HG03060 (cell line): Measurements from ENCODE around the gene MPHOSPH8.
A peak's percentile ranks its signal among the peaks of the same experiment; 100 is the strongest.

ENCODE experiments used
- ATAC-seq: cut with Tn5 transposase; IDR thresholded peaks from one replicate; pipeline ENCODE4 v1.9.1; 2021; ENCODE audit warnings: low read depth, moderate number of reproducible peaks; ENCODE audit not compliant: unreplicated experiment

MPHOSPH8 gene

GRCh38 chr13:19633479-19634255 lies at the start of gene MPHOSPH8:
MPHOSPH8 (plus strand) TSS chr13:19633659; CDS start chr13:19633749, 90 bp downstream.
- peak; percentile 95 for ATAC-seq

DNA sequence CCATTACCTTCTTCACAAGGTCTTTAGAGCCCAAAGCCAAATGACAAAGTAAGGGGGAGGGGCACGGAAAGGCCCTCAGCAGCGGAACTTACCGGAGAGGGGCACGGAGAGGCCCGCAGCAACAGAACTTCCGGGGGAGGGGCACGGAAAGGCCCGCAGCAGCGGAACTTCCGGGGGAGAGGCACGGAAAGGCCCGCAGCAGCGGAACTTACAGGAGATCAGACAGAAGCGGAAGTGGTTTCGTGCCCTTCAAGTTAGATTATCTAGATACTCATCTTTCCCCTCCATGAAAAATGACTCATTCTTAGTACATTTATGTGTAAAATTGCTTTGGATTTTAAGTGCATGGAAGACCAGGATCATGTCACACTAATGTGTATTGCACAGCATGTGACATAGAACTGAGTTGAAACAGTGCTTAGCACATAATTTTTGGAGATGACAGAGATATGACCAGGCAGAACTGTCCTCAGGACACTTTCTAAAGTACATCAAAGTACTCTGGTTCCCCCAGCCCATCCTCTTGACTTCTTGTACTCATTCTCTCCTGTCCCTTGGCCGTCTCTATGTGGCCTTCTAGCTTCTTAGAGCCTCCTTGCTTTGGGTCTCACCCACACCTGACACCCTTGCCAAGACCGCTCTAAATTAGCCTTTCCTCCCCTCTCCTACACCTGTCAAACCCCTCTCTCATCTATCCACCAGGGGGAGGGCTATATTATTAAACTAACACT lies 46.4 kb upstream of the MPHOSPH8 start:
- ATAC-seq = peak; percentile 62

- peak; percentile 55 for ATAC-seq
These were observed 45.7 kb upstream of the MPHOSPH8 start for GRCh38 chr13:19587635-19588300.

DNA sequence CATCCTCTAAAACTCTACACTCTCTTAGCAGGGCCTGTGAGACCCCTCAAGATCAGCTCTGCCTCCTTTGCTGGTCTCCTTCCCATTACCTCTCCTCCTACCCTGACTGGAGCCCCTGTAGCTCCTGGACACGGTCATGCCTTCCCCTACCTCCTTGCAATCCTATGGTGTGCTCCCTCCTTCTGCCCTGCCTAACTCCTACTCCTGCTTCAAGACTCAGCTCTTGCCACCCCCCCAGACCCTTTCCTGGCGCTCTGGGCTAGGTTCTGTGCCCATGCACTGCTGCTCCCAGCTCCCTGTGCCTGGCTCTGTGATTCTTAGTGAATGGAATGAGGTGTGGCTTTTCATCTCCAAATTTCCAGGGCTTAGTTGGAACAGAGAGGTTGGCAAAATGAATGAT lies 44.1 kb upstream of the MPHOSPH8 start:
- no peak for ATAC-seq

- no peak for ATAC-seq
These were observed 43.0 kb upstream of the MPHOSPH8 start for GRCh38 chr13:19590423-19590822.

- no peak for ATAC-seq
These were observed 41.6 kb upstream of the MPHOSPH8 start for GRCh38 chr13:19591864-19592263.

GRCh38 chr13:19592657-19593180 lies 40.7 kb upstream of the MPHOSPH8 start:
- ATAC-seq = no peak

DNA sequence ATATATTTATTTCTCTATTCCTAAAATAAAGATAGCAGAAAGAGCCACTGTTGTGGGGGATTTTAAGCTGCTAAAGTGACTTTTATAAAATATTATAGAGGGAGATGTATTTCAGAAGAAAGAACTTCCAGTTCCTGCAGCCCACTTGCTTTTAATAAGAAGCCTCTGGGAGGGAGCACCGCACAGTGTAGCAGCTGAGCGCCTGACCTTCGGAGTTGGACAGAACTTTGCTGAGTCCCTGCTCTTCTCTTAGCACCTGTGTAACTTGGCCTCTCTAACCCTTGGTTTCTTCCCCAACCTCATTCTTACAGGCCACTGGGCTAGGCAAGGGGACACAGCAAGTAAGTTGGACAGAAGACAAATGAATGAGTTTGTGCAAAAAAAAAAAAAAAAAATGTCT lies 37.4 kb upstream of the MPHOSPH8 start:
- no peak for ATAC-seq

DNA sequence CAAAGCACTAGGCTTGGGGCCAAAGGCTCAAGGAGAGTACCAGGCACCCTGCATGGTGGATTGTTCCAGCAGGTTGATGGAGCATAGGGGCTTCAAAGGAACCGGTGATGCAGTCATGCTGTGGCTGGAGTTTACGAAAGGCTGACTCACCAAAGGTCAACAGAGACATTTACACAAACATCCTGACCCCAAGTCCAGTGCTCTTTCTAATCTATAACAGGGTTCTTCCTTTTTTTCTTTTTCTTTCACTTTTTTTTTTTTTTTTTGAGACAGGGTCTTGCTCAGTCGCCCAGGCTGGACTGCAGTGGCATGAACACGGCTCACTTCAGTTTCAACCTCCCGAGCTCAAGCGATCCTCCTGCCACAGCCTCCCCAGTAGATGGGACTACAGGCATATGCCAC lies 36.5 kb upstream of the MPHOSPH8 start:
- ATAC-seq = no peak

DNA sequence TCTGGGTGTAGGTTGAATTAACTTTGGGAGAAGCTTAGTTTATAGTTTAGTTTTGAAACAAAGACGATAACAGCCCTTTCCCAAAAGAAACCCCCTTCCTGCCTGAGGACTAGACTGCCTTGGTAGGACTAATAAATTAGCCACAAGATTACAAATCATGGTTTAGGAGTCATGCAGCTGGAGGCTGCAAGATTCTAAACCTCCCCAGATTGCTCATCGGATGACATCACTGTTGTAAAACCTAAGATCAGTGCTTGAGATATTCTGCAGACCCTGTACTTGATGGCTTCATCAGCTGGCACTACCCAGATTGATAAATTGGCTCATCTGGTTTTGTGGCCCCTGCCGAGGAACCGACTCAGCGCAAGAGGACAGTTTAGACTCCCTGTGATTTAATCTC lies 35.9 kb upstream of the MPHOSPH8 start:
- no peak for ATAC-seq

DNA sequence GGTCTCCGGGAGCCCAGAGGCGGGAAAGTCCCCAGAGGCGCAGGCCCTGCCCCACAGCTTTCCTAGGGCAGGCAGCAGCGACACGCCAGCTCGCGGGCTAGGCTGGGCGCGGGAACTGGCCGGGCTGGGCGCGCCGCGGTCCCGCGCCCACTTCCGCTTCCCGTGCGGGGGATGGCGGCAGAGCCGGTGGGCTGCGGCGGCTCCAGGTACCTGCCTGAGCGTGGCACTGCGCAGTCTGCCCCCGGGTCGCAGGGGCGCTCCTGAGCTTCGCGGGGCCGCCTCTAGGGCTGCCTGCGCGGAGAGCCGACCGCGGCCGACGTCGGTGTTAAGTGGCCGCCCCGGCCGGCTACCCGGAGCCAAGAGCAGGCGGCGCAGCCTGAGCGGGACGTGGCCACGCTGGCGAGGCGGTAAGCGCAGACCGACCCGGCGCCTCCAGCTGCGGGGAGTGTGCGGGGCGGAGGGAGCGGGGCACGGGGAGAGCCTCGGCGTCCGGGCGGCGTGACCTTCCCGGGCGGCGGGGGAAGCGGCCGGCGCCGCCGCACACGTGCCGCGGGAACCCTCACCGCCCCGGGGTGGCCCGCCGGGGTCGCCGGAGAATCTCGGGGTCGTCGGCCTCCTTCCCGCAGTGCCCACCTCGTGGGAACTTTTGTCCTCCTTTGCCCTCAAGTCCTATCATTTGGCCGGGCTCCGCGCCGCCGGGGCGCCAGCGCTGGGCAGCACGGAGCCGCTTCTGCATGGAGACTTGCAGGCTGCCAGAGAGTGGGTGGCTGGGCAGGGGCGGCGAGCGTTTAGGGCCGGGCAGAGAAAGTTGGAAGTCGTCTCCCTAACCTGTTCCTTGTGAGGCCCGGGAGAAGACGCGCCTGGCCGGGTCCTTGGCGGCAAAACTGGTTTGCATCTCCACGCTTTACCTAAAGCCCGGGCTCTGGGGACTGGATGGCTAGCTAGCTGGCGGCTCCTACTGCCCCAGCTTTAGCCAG lies 31.4 kb upstream of the MPHOSPH8 start:
- ATAC-seq = no peak

DNA sequence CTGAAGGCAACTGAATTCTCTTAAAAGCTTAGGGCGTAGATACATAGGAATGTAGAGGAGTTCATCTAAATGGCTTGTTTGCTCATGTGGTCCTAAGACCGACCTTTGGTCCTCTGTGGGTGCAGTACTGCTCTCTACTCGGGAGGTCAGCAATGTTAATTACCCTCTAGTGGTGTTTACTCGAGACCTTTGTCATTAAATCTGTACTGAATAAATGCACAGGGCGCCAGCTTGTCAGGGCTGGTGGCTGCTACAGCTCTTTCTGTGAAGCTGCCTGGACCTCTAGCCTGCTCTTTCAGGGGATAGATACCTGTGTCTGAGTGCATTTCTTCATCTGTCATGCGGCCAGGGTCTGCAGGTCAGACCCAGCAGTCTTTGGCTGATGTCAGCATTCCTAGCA lies 29.2 kb upstream of the MPHOSPH8 start:
- ATAC-seq = no peak

GRCh38 chr13:19605161-19605955 lies 28.1 kb upstream of the MPHOSPH8 start:
- ATAC-seq = no peak

DNA sequence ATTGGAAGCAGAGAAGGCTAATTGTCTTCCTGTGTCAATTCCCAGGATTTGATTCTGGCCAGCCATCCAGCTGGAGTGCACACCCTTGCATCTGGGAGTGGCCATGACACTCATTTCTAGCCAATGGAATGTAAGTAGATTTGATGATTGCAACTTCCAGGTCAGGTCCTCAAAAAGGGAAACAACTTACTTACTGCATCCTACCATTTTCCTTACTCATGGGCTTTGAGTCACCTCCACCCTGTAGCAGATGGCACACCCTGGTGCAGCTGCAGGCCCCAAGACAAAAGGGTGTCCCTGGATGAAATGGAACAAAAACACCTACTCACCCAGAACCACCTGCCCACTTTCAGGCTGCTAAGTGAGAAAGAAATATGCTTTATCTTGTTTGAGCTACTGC lies 27.3 kb upstream of the MPHOSPH8 start:
- ATAC-seq = no peak

GRCh38 chr13:19606737-19607136 lies 26.7 kb upstream of the MPHOSPH8 start:
- ATAC-seq = no peak

DNA sequence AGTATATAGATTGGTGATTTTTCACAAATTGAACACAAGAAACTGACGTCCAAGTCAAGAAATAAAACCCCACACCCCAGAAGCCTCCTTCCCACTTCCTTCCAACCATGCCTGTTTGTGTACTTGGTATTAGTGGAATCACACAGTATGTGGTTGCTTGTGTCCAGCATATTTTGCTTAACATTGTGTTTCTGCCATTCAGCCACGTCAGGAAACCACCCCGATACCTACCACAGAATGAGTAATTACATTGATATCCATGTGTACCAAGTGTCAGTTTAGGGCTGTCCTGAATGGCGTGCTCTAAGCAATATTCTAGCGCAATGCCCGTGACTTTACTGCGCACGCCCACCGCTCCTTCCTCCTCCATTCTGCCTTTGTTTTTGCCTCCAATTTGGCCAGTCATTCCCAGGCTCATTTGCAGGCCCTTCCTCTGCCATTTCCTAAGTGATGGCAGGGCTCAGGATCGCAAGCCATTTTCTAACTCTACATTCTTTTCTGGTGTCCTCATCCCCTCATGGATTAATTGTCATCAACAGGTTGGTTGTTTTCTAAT lies 25.9 kb upstream of the MPHOSPH8 start:
- no peak for ATAC-seq

DNA sequence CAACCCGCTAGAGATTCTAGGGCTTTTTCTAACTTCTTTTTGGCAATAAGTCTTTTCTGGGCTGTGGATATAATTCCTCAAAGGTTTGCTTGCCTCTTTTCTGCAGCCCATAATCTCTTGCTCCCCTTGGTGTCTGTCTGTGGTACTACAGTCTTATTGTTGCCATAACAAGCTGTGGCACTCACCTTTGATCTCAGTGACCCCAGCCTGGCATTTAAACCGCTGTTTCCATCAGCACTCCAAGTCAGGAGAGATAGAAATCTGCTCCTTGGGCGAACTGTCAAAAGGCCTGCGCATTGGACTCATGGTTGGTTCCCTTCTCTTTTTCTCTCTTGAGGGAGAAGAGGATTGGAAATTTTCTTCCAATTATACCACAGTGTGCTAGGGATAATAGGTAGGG lies 14.5 kb upstream of the MPHOSPH8 start:
- no peak for ATAC-seq

- ATAC-seq = no peak
These were observed 11.3 kb upstream of the MPHOSPH8 start for GRCh38 chr13:19622193-19622592.

DNA sequence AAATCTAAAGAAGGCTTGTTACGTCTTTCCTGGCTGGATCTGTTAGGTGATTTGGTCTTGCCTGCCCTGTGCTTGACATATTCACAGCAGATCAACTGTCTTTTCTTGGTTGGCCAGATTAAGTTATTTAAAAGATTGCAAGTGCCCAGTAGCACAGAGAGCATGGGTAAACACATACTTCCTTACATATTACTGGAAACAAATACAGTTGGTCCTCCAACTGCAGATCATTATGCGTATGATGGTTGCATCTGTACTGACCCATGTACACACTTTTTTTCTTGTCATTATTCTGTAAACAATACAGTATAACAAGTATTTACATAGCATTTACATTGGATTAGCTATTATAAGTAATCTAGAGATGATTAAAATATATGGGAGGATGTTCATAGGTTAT lies 9.2 kb upstream of the MPHOSPH8 start:
- ATAC-seq = no peak
